GM23338 (cell line): Measurements from ENCODE around the gene ST8SIA2. TPM values are rescaled to one million over a fixed set of nuclear protein-coding genes. Genes with fewer than 3 reads are reported as not detected.

Source experiments
- ATAC-seq: fragments of 200-7000 bp; cut with Tn5 transposase; 3 replicates; pipeline ENCODE4 v1.9.1; 2020
- DNase-seq: peaks from one replicate; pipeline ENCODE4 v3.0.0-alpha.2; 2015; ENCODE audit warnings: low spot score
- H2AFZ ChIP-seq: fragments of 200-600 bp; sonication (generic); 2 replicates; pipeline ENCODE4 v1.8.0; 2016; ENCODE audit warnings: antibody characterized with exemption, mild to moderate bottlenecking, moderate library complexity
- H3F3A ChIP-seq: fragments of 200-600 bp; sonication (generic); replicated peaks from 2 replicates; pipeline ENCODE4 v1.8.0; 2017; ENCODE audit warnings: antibody characterized with exemption, mixed run types, low read depth
- H3K27ac ChIP-seq: fragments of 200-600 bp; sonication (generic); 2 replicates; pipeline ENCODE4 v1.6.1; 2016; ENCODE audit warnings: low read depth
- H3K27me3 ChIP-seq: fragments of 200-600 bp; sonication (generic); 2 replicates; pipeline ENCODE4 v1.8.0; 2016; ENCODE audit warnings: mild to moderate bottlenecking, mixed run types, moderate library complexity; ENCODE audit not compliant: insufficient read depth
- H3K36me3 ChIP-seq: fragments of 200-600 bp; sonication (generic); 2 replicates; pipeline ENCODE4 v1.8.0; 2016; ENCODE audit warnings: mild to moderate bottlenecking; ENCODE audit not compliant: insufficient read depth
- H3K4me1 ChIP-seq: fragments of 200-600 bp; sonication (generic); 2 replicates; pipeline ENCODE4 v1.8.0; 2016; ENCODE audit warnings: mild to moderate bottlenecking, moderate library complexity; ENCODE audit not compliant: insufficient read depth
- H3K4me2 ChIP-seq: fragments of 200-600 bp; sonication (generic); 2 replicates; pipeline ENCODE4 v1.7.1; 2017; ENCODE audit warnings: mixed run types
- H3K4me3 ChIP-seq: fragments of 200-600 bp; sonication (generic); 2 replicates; pipeline ENCODE4 v1.6.1; 2016; ENCODE audit warnings: mixed run types
- H3K79me2 ChIP-seq: fragments of 200-600 bp; sonication (generic); replicated peaks from 2 replicates; pipeline ENCODE4 v1.8.0; 2017; ENCODE audit warnings: mild to moderate bottlenecking; ENCODE audit not compliant: insufficient read depth
- H3K9me2 ChIP-seq: fragments of 200-600 bp; sonication (generic); 2 replicates; pipeline ENCODE4 v1.8.0; 2017; ENCODE audit not compliant: insufficient read depth
- H4K20me1 ChIP-seq: fragments of 200-600 bp; sonication (generic); replicated peaks from 2 replicates; pipeline ENCODE4 v1.8.0; 2017; ENCODE audit warnings: mild to moderate bottlenecking; ENCODE audit not compliant: insufficient read depth
- H3K27ac Mint-ChIP-seq: 2 replicates; pipeline ENCODE4 v1.8.0; 2020; ENCODE audit warnings: inconsistent platforms, mild to moderate bottlenecking, moderate library complexity, mixed read lengths
- H3K27me3 Mint-ChIP-seq: 3 replicates; pipeline ENCODE4 v1.8.0; 2022; ENCODE audit warnings: low read depth, mild to moderate bottlenecking, moderate library complexity, mixed read lengths, inconsistent platforms; ENCODE audit not compliant: insufficient read depth, poor library complexity
- H3K36me3 Mint-ChIP-seq: 3 replicates; pipeline ENCODE4 v1.8.0; 2021; ENCODE audit warnings: low read depth, mild to moderate bottlenecking, inconsistent platforms, moderate library complexity, mixed read lengths
- H3K4me1 Mint-ChIP-seq: 3 replicates; pipeline ENCODE4 v1.8.0; 2020; ENCODE audit warnings: mild to moderate bottlenecking, inconsistent platforms, mixed read lengths
- H3K4me3 Mint-ChIP-seq: 3 replicates; pipeline ENCODE4 v1.8.0; 2021; ENCODE audit warnings: moderate library complexity, mild to moderate bottlenecking, inconsistent platforms, mixed read lengths
- H3K9me3 Mint-ChIP-seq: 3 replicates; pipeline ENCODE4 v1.8.0; 2020; ENCODE audit warnings: moderate library complexity, mild to moderate bottlenecking, inconsistent platforms, mixed read lengths
- CREB1 ChIP-seq: fragments of 250-450 bp; sonication (Bioruptor Pico); IDR thresholded peaks from 2 replicates; pipeline ENCODE4 v1.5.0; 2020; ENCODE audit warnings: low read depth, mild to moderate bottlenecking, moderate library complexity
- EZH2phosphoT487 ChIP-seq: fragments of 200-600 bp; sonication (generic); IDR thresholded peaks from one replicate; pipeline ENCODE4 v1.8.1; 2018; ENCODE audit warnings: antibody characterized with exemption; ENCODE audit not compliant: unreplicated experiment
- JUNB ChIP-seq: IDR thresholded peaks from one replicate; pipeline ENCODE4 v1.6.1; 2016; ENCODE audit warnings: antibody characterized with exemption; ENCODE audit not compliant: unreplicated experiment
- NANOG ChIP-seq: IDR thresholded peaks from 2 replicates; pipeline ENCODE4 v1.6.1; 2016; ENCODE audit warnings: antibody characterized with exemption, borderline replicate concordance
- STAT1 ChIP-seq: IDR thresholded peaks from one replicate; pipeline ENCODE4 v1.6.1; 2016; ENCODE audit warnings: antibody characterized with exemption; ENCODE audit not compliant: unreplicated experiment
- ZNF114 ChIP-seq: fragments of 250-450 bp; sonication (Bioruptor Pico); IDR thresholded peaks from 2 replicates; pipeline ENCODE4 v1.5.0; 2020; ENCODE audit warnings: mild to moderate bottlenecking, moderate library complexity
- ZNF331 ChIP-seq: fragments of 250-450 bp; sonication (Bioruptor Pico); IDR thresholded peaks from 2 replicates; pipeline ENCODE4 v1.5.0; 2020; ENCODE audit warnings: low read depth, mild to moderate bottlenecking, moderate library complexity
- polyA plus RNA-seq: library from polyadenylated mRNA; unstranded; fragments of >200 nt; fragmentation: Nextera tagmentation; extraction: Ambion mirVana; gene quantifications from 2 replicates; pipeline ENCODE4 v1.2.1, GENCODE V29; 2016
- total RNA-seq: library from RNA; depleted of rRNA; stranded (reverse); fragments of >200 nt; shearing (Covaris generic); gene quantifications from 2 replicates; pipeline ENCODE4 v1.2.3, GENCODE V29; 2014
- TF ChIP-seq, protein P1 (sequence below): fragments of 250-450 bp; sonication (Bioruptor Pico); IDR thresholded peaks from 2 replicates; pipeline ENCODE4 v1.5.0; 2020; ENCODE audit warnings: mild to moderate bottlenecking, moderate library complexity
- TF ChIP-seq, protein P2 (sequence below): IDR thresholded peaks from 2 replicates; pipeline ENCODE4 v1.6.1; 2016; ENCODE audit warnings: antibody characterized with exemption
- TF ChIP-seq, protein P3 (sequence below), 2 experiments: fragments of 200-600 bp in 1 of 2; sonication (generic) in 1 of 2; conservative IDR thresholded peaks; 2 replicates each; pipeline versions ENCODE4 v1.5.1 to v1.6.1; 2016 to 2017; ENCODE audit warnings: antibody characterized with exemption in 2 of 2, low read depth in 2 of 2, mild to moderate bottlenecking in 2 of 2, moderate library complexity in 1 of 2

ST8SIA2 gene
- total and polyA plus RNA-seq, 2 experiments from 2014 or later = 0.66 to 1.2 TPM

DNA sequence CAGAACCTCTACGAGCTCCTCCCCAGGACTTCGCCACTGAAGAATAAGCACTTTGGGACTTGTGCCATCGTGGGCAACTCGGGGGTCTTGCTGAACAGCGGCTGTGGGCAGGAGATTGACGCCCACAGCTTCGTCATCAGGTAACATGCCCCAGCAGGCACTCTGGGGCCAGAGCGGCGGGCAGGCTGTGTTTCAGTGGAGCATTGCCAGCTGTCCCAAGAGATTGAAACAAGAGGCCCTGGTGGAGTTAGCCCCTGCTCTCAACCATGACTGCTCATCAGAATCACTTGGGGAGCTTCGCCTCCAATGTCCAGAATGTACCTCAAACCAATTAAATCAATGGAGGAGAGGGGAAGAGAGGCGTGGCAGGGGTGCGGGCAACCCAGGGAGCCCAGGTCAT is 44.8 kb downstream of the ST8SIA2 start (continued):
- TF ChIP-seq, protein P1, sequence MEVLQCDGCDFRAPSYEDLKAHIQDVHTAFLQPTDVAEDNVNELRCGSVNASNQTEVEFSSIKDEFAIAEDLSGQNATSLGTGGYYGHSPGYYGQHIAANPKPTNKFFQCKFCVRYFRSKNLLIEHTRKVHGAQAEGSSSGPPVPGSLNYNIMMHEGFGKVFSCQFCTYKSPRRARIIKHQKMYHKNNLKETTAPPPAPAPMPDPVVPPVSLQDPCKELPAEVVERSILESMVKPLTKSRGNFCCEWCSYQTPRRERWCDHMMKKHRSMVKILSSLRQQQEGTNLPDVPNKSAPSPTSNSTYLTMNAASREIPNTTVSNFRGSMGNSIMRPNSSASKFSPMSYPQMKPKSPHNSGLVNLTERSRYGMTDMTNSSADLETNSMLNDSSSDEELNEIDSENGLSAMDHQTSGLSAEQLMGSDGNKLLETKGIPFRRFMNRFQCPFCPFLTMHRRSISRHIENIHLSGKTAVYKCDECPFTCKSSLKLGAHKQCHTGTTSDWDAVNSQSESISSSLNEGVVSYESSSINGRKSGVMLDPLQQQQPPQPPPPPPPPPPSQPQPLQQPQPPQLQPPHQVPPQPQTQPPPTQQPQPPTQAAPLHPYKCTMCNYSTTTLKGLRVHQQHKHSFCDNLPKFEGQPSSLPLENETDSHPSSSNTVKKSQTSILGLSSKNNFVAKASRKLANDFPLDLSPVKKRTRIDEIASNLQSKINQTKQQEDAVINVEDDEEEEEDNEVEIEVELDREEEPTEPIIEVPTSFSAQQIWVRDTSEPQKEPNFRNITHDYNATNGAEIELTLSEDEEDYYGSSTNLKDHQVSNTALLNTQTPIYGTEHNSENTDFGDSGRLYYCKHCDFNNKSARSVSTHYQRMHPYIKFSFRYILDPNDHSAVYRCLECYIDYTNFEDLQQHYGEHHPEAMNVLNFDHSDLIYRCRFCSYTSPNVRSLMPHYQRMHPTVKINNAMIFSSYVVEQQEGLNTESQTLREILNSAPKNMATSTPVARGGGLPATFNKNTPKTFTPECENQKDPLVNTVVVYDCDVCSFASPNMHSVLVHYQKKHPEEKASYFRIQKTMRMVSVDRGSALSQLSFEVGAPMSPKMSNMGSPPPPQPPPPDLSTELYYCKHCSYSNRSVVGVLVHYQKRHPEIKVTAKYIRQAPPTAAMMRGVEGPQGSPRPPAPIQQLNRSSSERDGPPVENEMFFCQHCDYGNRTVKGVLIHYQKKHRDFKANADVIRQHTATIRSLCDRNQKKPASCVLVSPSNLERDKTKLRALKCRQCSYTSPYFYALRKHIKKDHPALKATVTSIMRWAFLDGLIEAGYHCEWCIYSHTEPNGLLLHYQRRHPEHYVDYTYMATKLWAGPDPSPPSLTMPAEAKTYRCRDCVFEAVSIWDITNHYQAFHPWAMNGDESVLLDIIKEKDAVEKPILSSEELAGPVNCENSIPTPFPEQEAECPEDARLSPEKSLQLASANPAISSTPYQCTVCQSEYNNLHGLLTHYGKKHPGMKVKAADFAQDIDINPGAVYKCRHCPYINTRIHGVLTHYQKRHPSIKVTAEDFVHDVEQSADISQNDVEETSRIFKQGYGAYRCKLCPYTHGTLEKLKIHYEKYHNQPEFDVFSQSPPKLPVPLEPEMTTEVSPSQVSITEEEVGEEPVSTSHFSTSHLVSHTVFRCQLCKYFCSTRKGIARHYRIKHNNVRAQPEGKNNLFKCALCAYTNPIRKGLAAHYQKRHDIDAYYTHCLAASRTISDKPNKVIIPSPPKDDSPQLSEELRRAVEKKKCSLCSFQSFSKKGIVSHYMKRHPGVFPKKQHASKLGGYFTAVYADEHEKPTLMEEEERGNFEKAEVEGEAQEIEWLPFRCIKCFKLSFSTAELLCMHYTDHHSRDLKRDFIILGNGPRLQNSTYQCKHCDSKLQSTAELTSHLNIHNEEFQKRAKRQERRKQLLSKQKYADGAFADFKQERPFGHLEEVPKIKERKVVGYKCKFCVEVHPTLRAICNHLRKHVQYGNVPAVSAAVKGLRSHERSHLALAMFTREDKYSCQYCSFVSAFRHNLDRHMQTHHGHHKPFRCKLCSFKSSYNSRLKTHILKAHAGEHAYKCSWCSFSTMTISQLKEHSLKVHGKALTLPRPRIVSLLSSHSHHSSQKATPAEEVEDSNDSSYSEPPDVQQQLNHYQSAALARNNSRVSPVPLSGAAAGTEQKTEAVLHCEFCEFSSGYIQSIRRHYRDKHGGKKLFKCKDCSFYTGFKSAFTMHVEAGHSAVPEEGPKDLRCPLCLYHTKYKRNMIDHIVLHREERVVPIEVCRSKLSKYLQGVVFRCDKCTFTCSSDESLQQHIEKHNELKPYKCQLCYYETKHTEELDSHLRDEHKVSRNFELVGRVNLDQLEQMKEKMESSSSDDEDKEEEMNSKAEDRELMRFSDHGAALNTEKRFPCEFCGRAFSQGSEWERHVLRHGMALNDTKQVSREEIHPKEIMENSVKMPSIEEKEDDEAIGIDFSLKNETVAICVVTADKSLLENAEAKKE (CRISPR knock-in tag) = no peak

DNA sequence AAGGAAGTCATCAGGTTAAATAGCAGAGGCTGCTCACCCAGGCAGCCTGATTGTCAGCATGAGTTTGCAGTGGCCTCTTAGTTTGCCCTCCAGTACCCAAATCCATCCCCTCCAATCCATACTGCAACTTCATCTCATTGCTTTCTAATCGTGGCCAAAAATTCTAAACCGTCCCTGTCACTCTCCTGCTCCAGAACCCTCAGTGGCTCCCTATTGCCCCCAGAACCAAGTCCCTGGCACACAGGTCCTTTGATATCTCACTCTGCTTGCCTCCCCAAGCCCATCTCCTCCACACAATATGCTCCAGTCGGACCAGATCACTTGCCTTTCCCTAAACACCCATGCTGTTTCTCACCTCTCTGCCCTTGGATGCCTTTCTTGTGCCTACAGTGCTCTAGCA is 49.7 kb downstream of the ST8SIA2 start:
- H3K27me3 ChIP-seq = no peaks in the 10 kb centered on the region
- H3K4me1 ChIP-seq = no peaks in the 10 kb centered on the region
- peaks cover 5% of the 10 kb centered on the region for H3K27me3 Mint-ChIP-seq
- no peak overlapping the region for H3K4me2 ChIP-seq
- DNase-seq (no peak), ATAC-seq (no peak)
- H3K4me1 Mint-ChIP-seq = peaks cover 2% of the 10 kb centered on the region
- no peaks in the 10 kb centered on the region for H4K20me1 ChIP-seq
- peaks cover 5% of the 10 kb centered on the region; the same call in 1 of the 2 replicates for H3K9me2 ChIP-seq
- H2AFZ ChIP-seq = no peak overlapping the region
- no peak overlapping the region for H3K27ac ChIP-seq
- no peak overlapping the region for H3K4me3 Mint-ChIP-seq
- H3K9me3 Mint-ChIP-seq = no peaks in the 10 kb centered on the region; the same call in 2 of the 3 replicates
- no peaks in the 10 kb centered on the region for H3K36me3 Mint-ChIP-seq
- H3K27ac Mint-ChIP-seq = no peak overlapping the region
- no peak overlapping the region for H3K4me3 ChIP-seq
- H3K36me3 ChIP-seq = no peaks in the 10 kb centered on the region
- no peaks in the 10 kb centered on the region for H3K79me2 ChIP-seq
- no peaks in the 10 kb centered on the region for H3F3A ChIP-seq
- TF ChIP-seq JUNB = no peak
- TF ChIP-seq STAT1 = no peak
- no peak for TF ChIP-seq EZH2phosphoT487
- TF ChIP-seq ZNF114 (CRISPR knock-in tag) = no peak
- TF ChIP-seq, protein P2, sequence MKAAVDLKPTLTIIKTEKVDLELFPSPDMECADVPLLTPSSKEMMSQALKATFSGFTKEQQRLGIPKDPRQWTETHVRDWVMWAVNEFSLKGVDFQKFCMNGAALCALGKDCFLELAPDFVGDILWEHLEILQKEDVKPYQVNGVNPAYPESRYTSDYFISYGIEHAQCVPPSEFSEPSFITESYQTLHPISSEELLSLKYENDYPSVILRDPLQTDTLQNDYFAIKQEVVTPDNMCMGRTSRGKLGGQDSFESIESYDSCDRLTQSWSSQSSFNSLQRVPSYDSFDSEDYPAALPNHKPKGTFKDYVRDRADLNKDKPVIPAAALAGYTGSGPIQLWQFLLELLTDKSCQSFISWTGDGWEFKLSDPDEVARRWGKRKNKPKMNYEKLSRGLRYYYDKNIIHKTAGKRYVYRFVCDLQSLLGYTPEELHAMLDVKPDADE = no peak
- no peak for TF ChIP-seq ZNF331
- TF ChIP-seq NANOG = no peak
- TF ChIP-seq, protein P3, sequence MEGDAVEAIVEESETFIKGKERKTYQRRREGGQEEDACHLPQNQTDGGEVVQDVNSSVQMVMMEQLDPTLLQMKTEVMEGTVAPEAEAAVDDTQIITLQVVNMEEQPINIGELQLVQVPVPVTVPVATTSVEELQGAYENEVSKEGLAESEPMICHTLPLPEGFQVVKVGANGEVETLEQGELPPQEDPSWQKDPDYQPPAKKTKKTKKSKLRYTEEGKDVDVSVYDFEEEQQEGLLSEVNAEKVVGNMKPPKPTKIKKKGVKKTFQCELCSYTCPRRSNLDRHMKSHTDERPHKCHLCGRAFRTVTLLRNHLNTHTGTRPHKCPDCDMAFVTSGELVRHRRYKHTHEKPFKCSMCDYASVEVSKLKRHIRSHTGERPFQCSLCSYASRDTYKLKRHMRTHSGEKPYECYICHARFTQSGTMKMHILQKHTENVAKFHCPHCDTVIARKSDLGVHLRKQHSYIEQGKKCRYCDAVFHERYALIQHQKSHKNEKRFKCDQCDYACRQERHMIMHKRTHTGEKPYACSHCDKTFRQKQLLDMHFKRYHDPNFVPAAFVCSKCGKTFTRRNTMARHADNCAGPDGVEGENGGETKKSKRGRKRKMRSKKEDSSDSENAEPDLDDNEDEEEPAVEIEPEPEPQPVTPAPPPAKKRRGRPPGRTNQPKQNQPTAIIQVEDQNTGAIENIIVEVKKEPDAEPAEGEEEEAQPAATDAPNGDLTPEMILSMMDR (conservative IDR thresholded peaks at IDR 0.05; ENCODE audit: low read depth in 2 of 2) = no peak
- no peak for TF ChIP-seq CREB1
